Activated CD4-positive, alpha-beta T cell treated with anti-CD3 and anti-CD28 coated beads for 24 hours (primary cell): ENCODE results near the gene RPL22.

Source experiments
- DNase-seq, 2 donors: peaks; one replicate each; pipeline ENCODE4 v3.0.0-alpha.2; 2020; ENCODE audit warnings: low read depth in 2 of 2

The RPL22 gene

DNA sequence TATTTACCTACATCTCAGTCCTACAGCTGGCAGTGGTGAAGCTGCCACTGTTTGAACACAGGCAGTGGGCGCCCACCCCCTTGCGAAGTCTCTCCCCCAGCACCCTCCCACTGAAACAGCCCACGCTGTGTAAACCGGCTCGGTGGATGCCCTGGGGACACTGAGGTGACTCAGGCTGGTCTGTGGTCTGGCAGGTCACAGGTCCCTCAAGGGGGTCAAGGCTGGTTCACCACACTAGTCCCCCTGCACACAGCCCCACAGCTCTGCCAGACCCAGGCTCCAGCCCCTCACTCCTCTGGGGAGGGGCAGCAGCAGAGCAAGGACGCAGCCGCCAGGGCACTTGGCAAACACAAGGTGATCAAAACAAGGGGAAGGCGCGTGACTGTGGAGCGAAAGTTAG is 26.8 kb downstream of the RPL22 start:
- DNase-seq = no peak

GRCh38 chr1:6171548-6172124 is 27.8 kb downstream of the RPL22 start:
- no peak for DNase-seq

- no peak for DNase-seq
Observed at GRCh38 chr1:6170742-6171201, 28.6 kb downstream of the RPL22 start.

- DNase-seq = no peak
Observed at GRCh38 chr1:6170116-6170741, 29.2 kb downstream of the RPL22 start.

GRCh38 chr1:6168947-6169586 is 30.3 kb downstream of the RPL22 start:
- DNase-seq = no peak

DNA sequence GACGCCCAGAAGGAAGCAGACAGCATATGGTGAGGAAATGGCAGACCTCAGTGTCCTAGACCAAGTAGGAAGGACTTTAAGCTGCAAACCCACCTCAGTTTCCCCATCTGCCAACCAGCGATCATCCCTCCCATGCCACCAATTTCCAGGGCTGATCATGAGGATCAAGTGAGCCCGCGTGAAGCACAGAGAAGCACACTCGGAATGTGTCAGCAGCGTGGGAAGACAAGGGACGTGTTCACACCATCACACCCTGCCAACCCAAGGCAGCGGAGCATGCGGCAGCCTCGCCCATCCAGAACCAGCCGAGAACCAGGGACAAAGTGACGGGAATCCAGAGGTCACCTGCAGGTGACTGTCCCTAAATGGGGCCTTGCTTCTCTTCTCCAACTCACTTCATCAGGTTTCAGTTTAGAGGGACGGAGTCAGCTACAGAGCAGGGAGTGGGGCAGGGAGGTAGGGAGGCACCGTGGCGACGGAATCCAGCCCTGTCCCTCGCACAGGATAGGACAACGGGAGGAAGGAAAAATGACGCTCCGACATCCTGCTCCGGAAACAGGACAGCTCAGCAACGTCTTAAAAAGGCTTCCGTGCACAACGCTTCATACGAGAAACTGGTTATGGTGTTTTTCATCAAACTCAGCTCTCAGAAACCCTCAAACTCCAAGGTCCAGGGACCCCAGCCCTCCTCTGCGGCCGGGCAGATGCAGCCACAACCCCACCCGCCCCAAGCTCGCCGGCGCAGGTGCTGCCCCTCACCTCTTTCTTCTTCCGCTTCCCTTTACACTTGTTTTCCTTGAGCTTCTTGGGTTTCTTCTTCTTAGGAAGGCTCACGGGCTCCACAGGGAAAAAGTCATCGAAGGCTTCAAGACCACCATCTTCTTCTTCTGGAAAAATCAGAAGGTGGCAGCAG is 31.7 kb downstream of the RPL22 start:
- DNase-seq = no peak

DNA sequence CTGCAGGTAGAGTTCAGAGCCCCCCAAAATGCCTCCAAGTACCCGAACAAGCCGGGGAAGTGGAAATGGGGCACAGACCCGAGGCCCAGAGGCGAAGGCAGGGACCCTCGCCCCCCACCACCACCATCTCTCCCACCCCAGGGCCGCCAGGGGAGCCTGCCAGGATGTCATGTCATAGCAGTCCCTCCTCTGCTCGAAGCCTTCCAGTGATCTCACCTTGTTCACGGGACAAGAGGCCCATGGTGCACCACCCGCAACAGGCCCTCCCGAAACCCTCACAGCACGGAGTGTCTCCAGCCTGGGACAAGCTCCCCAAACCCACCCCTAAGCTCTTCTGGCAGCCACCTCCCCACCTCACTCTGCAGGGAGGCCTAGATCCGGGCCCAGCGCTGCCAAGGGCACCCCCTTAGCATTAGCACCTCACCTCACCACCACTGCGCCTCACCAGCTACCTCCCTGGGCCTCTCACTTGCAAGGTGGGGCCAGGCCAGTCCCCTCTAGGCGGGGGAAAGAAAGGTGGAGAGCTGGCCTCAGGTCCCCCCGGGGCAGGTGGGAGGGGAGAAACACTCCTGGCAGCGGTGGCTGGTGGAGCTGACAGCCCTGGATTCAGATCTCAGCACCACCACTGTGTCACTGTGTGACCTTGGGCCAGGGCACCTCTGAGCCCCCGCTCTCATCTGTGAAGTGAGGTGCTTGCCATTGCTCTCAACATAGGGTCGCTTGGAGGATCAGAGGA is 32.6 kb downstream of the RPL22 start:
- no peak for DNase-seq

- DNase-seq = no peak
Observed at GRCh38 chr1:6166221-6166620, 33.2 kb downstream of the RPL22 start.

DNA sequence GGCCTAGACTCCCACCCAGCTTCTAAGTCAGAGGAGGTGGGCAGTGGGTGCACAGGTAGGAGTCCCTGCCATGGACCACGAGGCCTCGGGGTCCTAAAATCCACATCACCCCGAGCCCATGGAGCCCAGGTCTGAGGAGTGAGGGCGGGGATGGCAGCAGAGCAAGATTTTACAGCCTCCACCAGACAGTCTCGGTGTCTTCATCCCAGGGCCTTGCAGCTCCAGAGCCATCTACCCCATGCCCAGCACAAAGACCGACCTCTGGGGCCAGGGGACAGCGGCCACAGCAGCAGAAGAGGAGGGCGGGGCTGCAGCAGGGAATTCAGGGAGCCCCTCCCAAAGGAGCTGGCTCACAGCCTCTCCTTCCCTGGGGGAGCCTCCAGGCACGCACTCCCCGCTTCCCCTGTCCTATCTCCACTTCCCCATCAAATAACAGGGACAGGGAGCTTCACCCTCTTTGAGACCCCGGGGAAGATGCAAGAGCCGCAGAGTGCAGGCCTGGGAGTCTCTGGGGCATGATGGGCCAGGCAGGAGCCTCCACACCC is 33.9 kb downstream of the RPL22 start:
- no peak for DNase-seq

- DNase-seq = no peak
Observed at GRCh38 chr1:6165027-6165426, 34.4 kb downstream of the RPL22 start.

- DNase-seq = no peak
Observed at GRCh38 chr1:6163973-6164617, 35.3 kb downstream of the RPL22 start.

GRCh38 chr1:6163191-6163972 is 36.0 kb downstream of the RPL22 start:
- no peak for DNase-seq

- no peak for DNase-seq
Observed at GRCh38 chr1:6162773-6163172, 36.6 kb downstream of the RPL22 start.

- no peak for DNase-seq
Observed at GRCh38 chr1:6162341-6162740, 37.1 kb downstream of the RPL22 start.

- DNase-seq = no peak
Observed at GRCh38 chr1:6158181-6158580, 41.2 kb downstream of the RPL22 start.

- peak in 1 of 2 donors; percentile 28 for DNase-seq
Observed at GRCh38 chr1:6157528-6158174, 41.7 kb downstream of the RPL22 start.

- no peak for DNase-seq
Observed at GRCh38 chr1:6157132-6157527, 42.3 kb downstream of the RPL22 start.

GRCh38 chr1:6154525-6155319 is 44.7 kb downstream of the RPL22 start:
- no peak for DNase-seq

DNA sequence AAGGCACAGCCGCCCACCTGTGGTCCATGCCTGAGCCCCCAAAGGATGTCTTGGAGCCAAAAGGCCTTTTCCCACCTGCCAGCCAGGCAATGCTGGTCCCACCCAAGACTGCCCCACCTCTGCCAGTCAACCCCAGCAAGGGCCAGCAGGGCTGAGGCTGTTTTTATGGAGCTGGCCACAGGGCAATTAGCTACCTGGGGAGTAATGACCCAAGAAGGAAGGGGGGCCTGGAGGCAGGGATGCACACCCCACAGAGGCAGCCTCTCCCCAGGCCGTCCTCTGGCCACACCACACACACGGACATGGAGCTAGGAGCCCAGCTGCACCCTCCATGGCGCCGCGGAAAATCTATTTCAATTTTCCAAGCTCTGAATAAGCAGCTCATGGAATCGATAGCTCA is 46.5 kb downstream of the RPL22 start:
- DNase-seq = no peak
